ENCODE results near the gene LTBR. TPM values are rescaled to one million over a fixed set of nuclear protein-coding genes. Genes with fewer than 3 reads are reported as not detected.

The LTBR gene
- total and polyA plus RNA-seq, 10 of the 15 experiments (the other 5 are each of a cell fraction or from before 2014, with no cell fraction given) = 0.24 to 0.44 TPM; not detected in 8

DNA sequence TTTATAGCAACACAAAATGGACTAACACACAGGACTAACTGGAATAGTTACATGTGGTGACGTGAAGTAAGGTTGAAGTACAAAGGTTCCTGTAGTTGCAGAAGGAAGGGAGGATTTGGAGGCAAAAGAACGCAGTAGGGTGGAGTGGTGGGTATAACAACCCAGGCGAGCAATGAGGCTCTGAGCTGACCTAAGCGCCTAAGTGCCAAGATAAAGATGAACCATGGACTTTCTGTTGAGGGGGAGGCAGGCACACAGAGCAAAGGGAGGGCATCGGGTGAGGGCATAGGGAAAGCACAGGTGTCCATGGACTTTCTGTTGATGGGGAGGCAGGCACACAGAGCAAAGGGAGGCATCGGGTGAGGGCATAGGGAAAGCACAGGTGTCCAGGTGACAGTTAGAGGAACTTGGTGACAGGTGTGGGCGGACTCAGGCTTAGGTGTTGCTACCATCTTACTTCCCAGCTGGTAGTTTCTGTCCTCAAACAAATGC is 23.8 kb upstream of the LTBR start:
- no peak for FAIRE-seq
- H3K4me1 ChIP-seq (ENCODE audit: control insufficient read depth, insufficient read depth, low read length) = no peaks in the 10 kb centered on the region; the same call in 1 of the 2 replicates
- no peak overlapping the region for H3K4me3 ChIP-seq
- in situ Hi-C loops (cut with MboI) (no loop called here), intact Hi-C loops (cut with micrococcal nuclease; ENCODE audit: unreplicated experiment) (no loop called here)
- ChIA-PET POLR2A (interaction anchor here (0.7 to 1.1 kb wide), 2 partner anchors 15 to 160 kb away, joined by 3 to 7 read pairs; partner anchors contain the start of gene CD9), SMC1A (ENCODE audit: uncharacterized antibody, unreplicated experiment) (no interaction called here), CTCF (interaction anchor here (1.5 to 1.8 kb wide), 2 partner anchors 25 to 105 kb away, joined by 4 to 5 read pairs; no protein-coding TSS in a partner anchor), RAD21 (ENCODE audit: unreplicated experiment) (no interaction called here)
- no peak for DNase-seq (ENCODE audit: low read depth, low spot score)
- TF ChIP-seq ASH2L (IDR thresholded peaks at IDR 0.05; ENCODE audit: borderline replicate concordance, low read depth) = no peak
- no peak for TF ChIP-seq CBX3 (IDR thresholded peaks at IDR 0.05; ENCODE audit: borderline replicate concordance, low read depth)
- TF ChIP-seq, protein P1, sequence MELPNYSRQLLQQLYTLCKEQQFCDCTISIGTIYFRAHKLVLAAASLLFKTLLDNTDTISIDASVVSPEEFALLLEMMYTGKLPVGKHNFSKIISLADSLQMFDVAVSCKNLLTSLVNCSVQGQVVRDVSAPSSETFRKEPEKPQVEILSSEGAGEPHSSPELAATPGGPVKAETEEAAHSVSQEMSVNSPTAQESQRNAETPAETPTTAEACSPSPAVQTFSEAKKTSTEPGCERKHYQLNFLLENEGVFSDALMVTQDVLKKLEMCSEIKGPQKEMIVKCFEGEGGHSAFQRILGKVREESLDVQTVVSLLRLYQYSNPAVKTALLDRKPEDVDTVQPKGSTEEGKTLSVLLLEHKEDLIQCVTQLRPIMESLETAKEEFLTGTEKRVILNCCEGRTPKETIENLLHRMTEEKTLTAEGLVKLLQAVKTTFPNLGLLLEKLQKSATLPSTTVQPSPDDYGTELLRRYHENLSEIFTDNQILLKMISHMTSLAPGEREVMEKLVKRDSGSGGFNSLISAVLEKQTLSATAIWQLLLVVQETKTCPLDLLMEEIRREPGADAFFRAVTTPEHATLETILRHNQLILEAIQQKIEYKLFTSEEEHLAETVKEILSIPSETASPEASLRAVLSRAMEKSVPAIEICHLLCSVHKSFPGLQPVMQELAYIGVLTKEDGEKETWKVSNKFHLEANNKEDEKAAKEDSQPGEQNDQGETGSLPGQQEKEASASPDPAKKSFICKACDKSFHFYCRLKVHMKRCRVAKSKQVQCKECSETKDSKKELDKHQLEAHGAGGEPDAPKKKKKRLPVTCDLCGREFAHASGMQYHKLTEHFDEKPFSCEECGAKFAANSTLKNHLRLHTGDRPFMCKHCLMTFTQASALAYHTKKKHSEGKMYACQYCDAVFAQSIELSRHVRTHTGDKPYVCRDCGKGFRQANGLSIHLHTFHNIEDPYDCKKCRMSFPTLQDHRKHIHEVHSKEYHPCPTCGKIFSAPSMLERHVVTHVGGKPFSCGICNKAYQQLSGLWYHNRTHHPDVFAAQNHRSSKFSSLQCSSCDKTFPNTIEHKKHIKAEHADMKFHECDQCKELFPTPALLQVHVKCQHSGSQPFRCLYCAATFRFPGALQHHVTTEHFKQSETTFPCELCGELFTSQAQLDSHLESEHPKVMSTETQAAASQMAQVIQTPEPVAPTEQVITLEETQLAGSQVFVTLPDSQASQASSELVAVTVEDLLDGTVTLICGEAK (IDR thresholded peaks at IDR 0.05; ENCODE audit: borderline replicate concordance) = no peak
- TF ChIP-seq FOXM1 (IDR thresholded peaks at IDR 0.05; ENCODE audit: low read depth, low read length) = no peak
- TF ChIP-seq, protein P2, sequence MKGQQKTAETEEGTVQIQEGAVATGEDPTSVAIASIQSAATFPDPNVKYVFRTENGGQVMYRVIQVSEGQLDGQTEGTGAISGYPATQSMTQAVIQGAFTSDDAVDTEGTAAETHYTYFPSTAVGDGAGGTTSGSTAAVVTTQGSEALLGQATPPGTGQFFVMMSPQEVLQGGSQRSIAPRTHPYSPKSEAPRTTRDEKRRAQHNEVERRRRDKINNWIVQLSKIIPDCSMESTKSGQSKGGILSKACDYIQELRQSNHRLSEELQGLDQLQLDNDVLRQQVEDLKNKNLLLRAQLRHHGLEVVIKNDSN (IDR thresholded peaks at IDR 0.05; ENCODE audit: borderline replicate concordance, extremely low read length, insufficient read depth, low read depth, low read length) = no peak
- TF ChIP-seq, protein P3, sequence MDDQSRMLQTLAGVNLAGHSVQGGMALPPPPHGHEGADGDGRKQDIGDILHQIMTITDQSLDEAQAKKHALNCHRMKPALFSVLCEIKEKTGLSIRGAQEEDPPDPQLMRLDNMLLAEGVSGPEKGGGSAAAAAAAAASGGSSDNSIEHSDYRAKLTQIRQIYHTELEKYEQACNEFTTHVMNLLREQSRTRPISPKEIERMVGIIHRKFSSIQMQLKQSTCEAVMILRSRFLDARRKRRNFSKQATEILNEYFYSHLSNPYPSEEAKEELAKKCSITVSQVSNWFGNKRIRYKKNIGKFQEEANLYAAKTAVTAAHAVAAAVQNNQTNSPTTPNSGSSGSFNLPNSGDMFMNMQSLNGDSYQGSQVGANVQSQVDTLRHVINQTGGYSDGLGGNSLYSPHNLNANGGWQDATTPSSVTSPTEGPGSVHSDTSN (IDR thresholded peaks at IDR 0.05; ENCODE audit: insufficient replicate concordance, low read depth, low read length) = no peak
- TF ChIP-seq IRF4 (IDR thresholded peaks at IDR 0.05; ENCODE audit: low read depth, low read length) = no peak
- no peak for TF ChIP-seq EZH2 (IDR thresholded peaks at IDR 0.05; ENCODE audit: borderline replicate concordance, control insufficient read depth, low read depth, low read length)
- TF ChIP-seq RBBP5 (conservative IDR thresholded peaks at IDR 0.05) = no peak
- TF ChIP-seq ZNF622 (IDR thresholded peaks at IDR 0.05) = no peak
- TF ChIP-seq ELK1 (IDR thresholded peaks at IDR 0.05; ENCODE audit: low read depth, low read length) = no peak
- ATAC-seq = no peak; the same call in 2 of the 3 replicates
- H3K9me3 ChIP-seq (replicated peaks; ENCODE audit: control insufficient read depth, insufficient read depth, low read length) = no peaks in the 10 kb centered on the region
- no peak overlapping the region for H3K27ac ChIP-seq (ENCODE audit: control insufficient read depth, insufficient read depth)
- 36% methylated on average over 7 of the region's 7 CpGs for WGBS (ENCODE audit: insufficient coverage, insufficient replicate concordance, low lambda C conversion rate, missing lambda C conversion rate)
- no peaks in the 10 kb centered on the region for H4K20me1 ChIP-seq (ENCODE audit: control insufficient read depth, insufficient read depth)
- no peaks in the 10 kb centered on the region for H3K36me3 ChIP-seq (ENCODE audit: control insufficient read depth in 2 of 2, insufficient read depth in 2 of 2, low read length in 1 of 2)
- H3K4me2 ChIP-seq (ENCODE audit: control insufficient read depth, insufficient read depth) = no peak overlapping the region
- BruUV-seq (replicated peaks) = no TSS peak
- no peaks in the 10 kb centered on the region; a peak in 1 of 4 replicates for H3K27me3 ChIP-seq (replicated peaks in 1 of 2; ENCODE audit: control insufficient read depth in 2 of 2, insufficient read depth in 2 of 2, low read length in 1 of 2)
- H3K9ac ChIP-seq (ENCODE audit: control insufficient read depth, insufficient read depth, low read length) = no peak overlapping the region
- no peak overlapping the region for H2AFZ ChIP-seq (ENCODE audit: control insufficient read depth, low read depth, low read length)
- no peaks in the 10 kb centered on the region for H3K79me2 ChIP-seq (ENCODE audit: control insufficient read depth, insufficient read depth, low read length)

Data from GM12878 (cell line).